CD4-positive, alpha-beta memory T cell (primary cell): ENCODE data around the gene ECSIT. TPM values are rescaled to one million over a fixed set of nuclear protein-coding genes. Genes with fewer than 3 reads are reported as not detected.
"Not testable (repeated sequence)": the region's sequence is repeated elsewhere in the genome, so short reads cannot be mapped to it uniquely, and the experiment has no call there.

ENCODE experiments used
- CTCF ChIA-PET: fragments of 350-600 bp; sonication (Branson Sonifier 250); formaldehyde crosslinking; loops from one replicate; lab custom pipeline; 2021; ENCODE audit warnings: inconsistent platforms; ENCODE audit not compliant: partially characterized antibody; lab: Charles Lee
- POLR2A ChIA-PET: fragments of 350-600 bp; sonication (Branson Sonifier 250); formaldehyde crosslinking; loops from one replicate; lab custom pipeline; 2021; ENCODE audit not compliant: partially characterized antibody; lab: Charles Lee
- DNase-seq, 5 donors: peaks; one replicate each; pipeline versions ENCODE4 v3.0.0 to v3.0.0-alpha.2; 2020 to 2022; ENCODE audit warnings: mixed read lengths in 1 of 5
- H3K27ac ChIP-seq: one replicate; pipeline ENCODE4 v1.7.0; 2013; ENCODE audit warnings: low read depth, low read length
- H3K27me3 ChIP-seq: 2 replicates; pipeline ENCODE4 v1.7.0; 2013; ENCODE audit warnings: mild to moderate bottlenecking, low read length, moderate library complexity; ENCODE audit not compliant: insufficient read depth
- H3K36me3 ChIP-seq: 2 replicates; pipeline ENCODE4 v1.7.0; 2013; ENCODE audit warnings: mild to moderate bottlenecking, low read length, moderate library complexity; ENCODE audit not compliant: insufficient read depth
- H3K4me1 ChIP-seq: 2 replicates; pipeline ENCODE4 v1.7.0; 2013; ENCODE audit warnings: mild to moderate bottlenecking, low read length, moderate library complexity; ENCODE audit not compliant: insufficient read depth
- H3K4me3 ChIP-seq, 2 donors: one replicate each; pipeline ENCODE4 v1.7.0; 2013; ENCODE audit warnings: low read length in 2 of 2, mild to moderate bottlenecking in 1 of 2
- H3K9me3 ChIP-seq, 2 donors: one replicate each; pipeline ENCODE4 v1.7.0; 2013; ENCODE audit warnings: low read length in 2 of 2, control low read depth in 1 of 2; ENCODE audit not compliant: control insufficient read depth in 1 of 2
- H3K27ac Mint-ChIP-seq, 7 donors: one replicate each; pipeline ENCODE4 v1.8.0; 2020 to 2021; ENCODE audit warnings: mixed read lengths in 7 of 7, mild to moderate bottlenecking in 6 of 7, inconsistent platforms in 3 of 7, moderate library complexity in 3 of 7
- H3K27me3 Mint-ChIP-seq, 2 donors: one replicate each; pipeline ENCODE4 v1.8.0; 2020 to 2021; ENCODE audit warnings: mixed read lengths in 2 of 2
- H3K36me3 Mint-ChIP-seq, 2 donors: one replicate each; pipeline ENCODE4 v1.8.0; 2020 to 2021; ENCODE audit warnings: mixed read lengths in 2 of 2, inconsistent platforms in 1 of 2, mild to moderate bottlenecking in 1 of 2
- H3K4me1 Mint-ChIP-seq, 4 donors: one replicate each; pipeline ENCODE4 v1.8.0; 2020 to 2021; ENCODE audit warnings: mixed read lengths in 4 of 4, mild to moderate bottlenecking in 1 of 4
- H3K4me3 Mint-ChIP-seq, 8 donors: one replicate each; pipeline ENCODE4 v1.8.0; 2020 to 2021; ENCODE audit warnings: mixed read lengths in 8 of 8, mild to moderate bottlenecking in 7 of 8, moderate library complexity in 6 of 8, inconsistent platforms in 3 of 8
- H3K9me3 Mint-ChIP-seq, 8 donors: one replicate each; pipeline ENCODE4 v1.8.0; 2020 to 2021; ENCODE audit warnings: mixed read lengths in 8 of 8, mild to moderate bottlenecking in 5 of 8, inconsistent platforms in 3 of 8, moderate library complexity in 1 of 8
- intact Hi-C: fragments of 100-400 bp; cut with micrococcal nuclease; formaldehyde crosslinking; loops from one replicate; pipeline ENCODE4 v1.15.1; 2023
- polyA plus RNA-seq, 2 donors: library from polyadenylated mRNA; unstranded; fragments of 300-500 nt; fragmentation: Illumina TruSeq; gene quantifications; one replicate each; pipeline ENCODE4 v1.2.3, GENCODE V29; 2021
- total RNA-seq, 2 experiments: library from RNA; stranded (reverse); gene quantifications; one replicate each; pipeline ENCODE4 v1.2.3, GENCODE V29; 2021

ECSIT gene
- total and polyA plus RNA-seq, 4 experiments from 2014 or later: 27.3 to 46.2 (median 37.3) TPM

DNA sequence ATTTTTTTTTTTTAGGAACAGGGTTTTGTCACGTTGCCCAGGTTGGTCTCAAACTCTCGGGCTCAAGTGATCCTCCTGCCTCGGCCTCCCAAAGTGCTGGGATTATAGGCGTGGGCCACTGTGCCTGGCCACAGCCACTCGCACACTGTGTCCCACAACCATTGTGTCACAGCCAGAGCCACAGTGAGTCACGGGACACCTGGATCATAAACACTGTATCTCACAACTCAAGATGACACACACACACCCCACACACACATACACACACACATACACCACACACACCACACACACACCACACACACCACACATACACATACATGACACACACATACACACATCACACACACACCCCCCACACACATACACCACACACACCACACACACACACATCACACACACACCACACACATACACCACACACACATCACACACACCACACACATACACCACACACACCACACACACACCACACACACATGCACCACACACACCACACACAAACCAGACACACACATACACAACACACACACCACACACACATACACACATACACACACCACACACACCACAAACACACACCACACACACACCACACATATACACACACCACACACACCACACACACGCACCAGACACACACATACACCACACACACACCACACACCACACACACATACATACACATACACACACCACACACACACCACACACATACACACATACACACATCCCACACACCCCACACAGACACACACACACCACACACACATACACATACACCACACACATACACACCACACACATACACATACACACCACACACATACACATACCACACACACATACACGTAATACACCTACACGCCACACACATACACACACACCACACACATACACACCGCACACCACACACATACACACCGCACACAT lies 64.3 kb downstream of the ECSIT start:
- H3K4me3 ChIP-seq: no peak overlapping the region
- H3K27me3 ChIP-seq: no peaks in the 10 kb centered on the region
- H3K27me3 Mint-ChIP-seq: peaks cover 11 to 12% of the 10 kb centered on the region in 2 donors
- no peak overlapping the region for H3K27ac ChIP-seq
- intact Hi-C loops: no loop called here
- H3K4me1 ChIP-seq: no peaks in the 10 kb centered on the region
- H3K36me3 ChIP-seq: no peaks in the 10 kb centered on the region
- CTCF ChIA-PET: no interaction called here
- H3K9me3 ChIP-seq: no peaks in the 10 kb centered on the region
- H3K36me3 Mint-ChIP-seq: no peaks in the 10 kb centered on the region
- H3K4me1 Mint-ChIP-seq: peaks cover 0 to 4% (median 2%) of the 10 kb centered on the region in 4 donors
- H3K27ac Mint-ChIP-seq: no peak overlapping the region
- no peaks in the 10 kb centered on the region for H3K9me3 Mint-ChIP-seq
- no peak overlapping the region for H3K4me3 Mint-ChIP-seq
- no peak for DNase-seq
- POLR2A ChIA-PET: no interaction called here

DNA sequence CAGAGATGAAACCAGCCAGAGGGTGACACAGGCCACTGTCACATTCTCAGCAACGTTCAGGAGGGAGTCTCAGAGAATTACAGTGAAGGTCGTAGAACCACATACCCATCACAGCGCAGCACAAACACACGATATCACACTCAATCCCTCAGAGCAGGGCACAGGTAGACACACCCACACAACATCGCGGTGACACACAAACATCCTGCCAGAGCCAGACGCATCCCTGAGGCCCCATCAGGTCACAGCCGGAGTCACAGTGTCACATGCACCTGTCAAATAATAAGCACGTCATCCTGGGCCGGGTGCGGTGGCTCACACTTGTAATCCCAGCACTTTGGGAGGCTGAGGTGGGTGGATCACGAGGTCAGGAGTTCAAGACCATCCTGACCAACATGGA lies 65.5 kb downstream of the ECSIT start:
- Mint-ChIP-seq H3K4me1 (peaks cover 0 to 4% (median 2%) of the 10 kb centered on the region in 4 donors), H3K27ac (peak overlapping the region in 1 of 7 donors; percentile 79), H3K36me3 (no peaks in the 10 kb centered on the region), H3K27me3 (peaks cover 10 to 12% of the 10 kb centered on the region in 2 donors), H3K9me3 (no peaks in the 10 kb centered on the region), H3K4me3 (no peak overlapping the region)
- no peaks in the 10 kb centered on the region for H3K27me3 ChIP-seq
- peak in 4 of 5 donors; percentile 19 to 53 (median 44) for DNase-seq
- no peak overlapping the region for H3K4me3 ChIP-seq
- CTCF ChIA-PET: no interaction called here
- POLR2A ChIA-PET: no interaction called here
- no peaks in the 10 kb centered on the region for H3K36me3 ChIP-seq
- no peak overlapping the region for H3K27ac ChIP-seq
- intact Hi-C loops: no loop called here
- no peaks in the 10 kb centered on the region for H3K4me1 ChIP-seq
- H3K9me3 ChIP-seq: no peaks in the 10 kb centered on the region

DNA sequence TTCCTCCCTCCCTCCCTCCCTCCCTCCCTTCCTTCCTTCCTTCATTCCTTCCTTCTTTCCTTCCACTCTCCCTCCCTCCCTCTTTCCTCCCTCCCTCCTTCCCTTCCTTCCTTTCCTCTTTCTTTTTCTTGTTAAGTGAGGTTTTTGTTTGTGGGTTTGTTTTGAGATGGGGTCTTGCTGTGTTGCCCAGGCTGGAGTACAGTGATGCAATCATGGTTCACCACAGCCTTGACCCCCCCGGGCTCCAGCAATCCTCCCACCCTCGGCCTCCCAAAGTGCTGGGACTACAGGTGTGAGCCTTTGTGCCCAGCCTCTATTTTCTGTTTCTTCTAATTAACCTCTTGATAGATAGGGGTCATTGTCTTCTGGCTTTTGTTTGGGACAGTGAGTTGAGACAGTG lies 67.5 kb downstream of the ECSIT start:
- no peaks in the 10 kb centered on the region for H3K4me1 ChIP-seq

DNA sequence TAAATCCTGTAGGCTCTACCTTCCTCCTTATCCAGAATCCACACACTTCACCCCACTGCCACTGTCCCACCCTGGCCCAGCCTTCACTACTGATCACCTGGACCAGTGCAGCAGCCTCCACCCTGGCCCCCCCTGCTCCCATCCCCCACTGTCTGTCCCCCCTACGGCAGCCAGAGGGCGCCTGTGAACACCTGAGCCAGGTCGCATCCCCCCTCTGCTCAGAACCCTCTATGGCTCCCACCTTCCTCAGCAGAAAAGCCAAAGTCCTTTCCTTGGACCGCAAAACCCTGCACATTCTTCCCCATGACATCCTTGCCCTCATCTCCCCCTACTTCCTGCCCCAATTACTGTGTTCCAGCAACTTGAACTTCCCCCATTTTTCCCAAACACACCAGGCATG lies 68.7 kb downstream of the ECSIT start:
- Mint-ChIP-seq H3K4me1 (peaks cover 0 to 4% (median 2%) of the 10 kb centered on the region in 4 donors), H3K36me3 (no peaks in the 10 kb centered on the region), H3K4me3 (no peak overlapping the region), H3K9me3 (no peaks in the 10 kb centered on the region), H3K27me3 (peaks cover 9 to 13% of the 10 kb centered on the region in 2 donors), H3K27ac (no peak overlapping the region)
- H3K4me1 ChIP-seq: no peaks in the 10 kb centered on the region
- intact Hi-C loops: no loop called here
- CTCF ChIA-PET: interaction anchor here (1.3 kb wide), 1 partner anchor 23 kb away, joined by 4 read pairs; no protein-coding TSS in a partner anchor
- POLR2A ChIA-PET: no interaction called here
- no peaks in the 10 kb centered on the region for H3K27me3 ChIP-seq
- H3K4me3 ChIP-seq: no peak overlapping the region
- DNase-seq: no peak
- no peaks in the 10 kb centered on the region for H3K9me3 ChIP-seq
- H3K36me3 ChIP-seq: no peaks in the 10 kb centered on the region
- no peak overlapping the region for H3K27ac ChIP-seq

More for the DNA sequence above, 67.5 kb downstream of the ECSIT start:
- H3K27me3 ChIP-seq: no peaks in the 10 kb centered on the region
- H3K27ac ChIP-seq: no peak overlapping the region
- DNase-seq: no peak
- Mint-ChIP-seq H3K27ac (no peak overlapping the region), H3K36me3 (no peaks in the 10 kb centered on the region), H3K4me1 (peaks cover 0 to 4% (median 2%) of the 10 kb centered on the region in 4 donors), H3K27me3 (peaks cover 10 to 13% of the 10 kb centered on the region in 2 donors), H3K4me3 (no peak overlapping the region), H3K9me3 (no peaks in the 10 kb centered on the region)
- no peaks in the 10 kb centered on the region for H3K9me3 ChIP-seq
- intact Hi-C loops: no loop called here
- no peak overlapping the region for H3K4me3 ChIP-seq
- no peaks in the 10 kb centered on the region for H3K36me3 ChIP-seq
- ChIA-PET CTCF (interaction anchor here (0.6 to 0.7 kb wide), 2 partner anchors 21 to 157 kb away, joined by 3 read pairs; no protein-coding TSS in a partner anchor), POLR2A (no interaction called here)

DNA sequence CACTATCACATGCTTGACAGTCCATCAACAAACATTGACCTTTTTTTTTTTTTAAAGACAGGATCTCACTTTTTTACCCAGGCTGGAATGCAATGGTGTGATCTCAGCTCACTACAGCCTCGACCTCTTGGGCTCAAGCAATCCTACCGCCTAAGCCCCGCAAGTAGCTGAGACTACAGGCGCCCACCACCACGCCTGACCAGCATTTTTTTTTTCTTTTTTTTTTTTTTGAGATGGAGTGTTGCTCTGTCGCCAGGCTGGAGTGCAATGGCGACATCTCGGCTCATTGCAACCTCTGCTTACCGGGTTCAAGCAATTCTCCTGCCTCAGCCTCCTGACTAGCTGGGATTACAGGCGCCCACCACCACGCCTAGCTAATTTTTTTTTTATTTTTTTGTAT lies 70.0 kb downstream of the ECSIT start:
- H3K27ac Mint-ChIP-seq, H3K9me3 Mint-ChIP-seq, H3K4me1 ChIP-seq, H3K27ac ChIP-seq, intact Hi-C loops, H3K36me3 Mint-ChIP-seq, H3K4me3 Mint-ChIP-seq, H3K9me3 ChIP-seq, DNase-seq, H3K4me3 ChIP-seq, H3K4me1 Mint-ChIP-seq, H3K27me3 ChIP-seq, H3K36me3 ChIP-seq: not testable (repeated sequence)
- ChIA-PET CTCF (interaction anchor here (1.3 kb wide), 1 partner anchor 24 kb away, joined by 4 read pairs; no protein-coding TSS in a partner anchor), POLR2A (interaction anchor here (0.6 kb wide), 1 partner anchor 10 kb away, joined by 3 read pairs; no protein-coding TSS in a partner anchor)
- peaks cover 9 to 13% of the 10 kb centered on the region in 2 donors for H3K27me3 Mint-ChIP-seq

DNA sequence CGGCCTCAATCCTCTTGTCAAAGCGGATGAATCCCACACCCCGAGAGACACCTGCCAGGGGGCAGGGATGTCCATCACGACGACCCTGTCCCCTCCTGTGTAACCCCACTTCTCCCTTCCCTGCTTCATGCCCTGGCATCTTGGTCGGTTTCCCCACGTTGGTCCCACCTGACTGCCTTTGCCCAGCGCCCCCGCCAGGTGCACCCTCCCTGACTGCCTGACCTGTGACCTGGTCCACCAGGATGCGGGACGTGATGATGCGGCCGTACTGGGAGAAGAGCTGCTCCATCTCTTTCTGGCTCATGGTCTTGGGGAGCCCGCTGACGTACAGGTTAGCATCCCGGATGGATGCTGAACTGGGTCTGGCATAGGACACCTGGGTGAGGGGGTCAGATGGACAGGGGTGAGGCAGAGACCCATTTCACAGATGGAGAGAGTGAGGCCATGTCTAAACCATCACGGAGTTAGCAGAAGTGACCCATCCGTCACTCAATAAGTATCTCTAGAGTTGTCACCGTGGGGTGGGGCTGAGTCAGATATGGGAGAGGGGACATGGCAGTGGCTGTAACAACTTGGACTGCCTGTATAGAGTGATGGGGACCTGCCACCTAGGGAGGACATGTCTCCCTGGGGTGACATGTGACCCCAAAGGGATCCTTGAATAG lies 70.6 kb downstream of the ECSIT start:
- Histone ChIP-seq H3K9me3 (no peaks in the 10 kb centered on the region), H3K4me1 (no peaks in the 10 kb centered on the region), H3K4me3 (no peak overlapping the region), H3K36me3 (no peaks in the 10 kb centered on the region), H3K27ac (no peak overlapping the region), H3K27me3 (no peaks in the 10 kb centered on the region)
- DNase-seq: no peak
- POLR2A ChIA-PET: interaction anchor here (0.6 kb wide), 1 partner anchor 10 kb away, joined by 3 read pairs; no protein-coding TSS in a partner anchor
- H3K27ac Mint-ChIP-seq: peak overlapping the region in 2 of 7 donors; percentile 21 to 57
- peaks cover 9 to 13% of the 10 kb centered on the region in 2 donors for H3K27me3 Mint-ChIP-seq
- H3K9me3 Mint-ChIP-seq: no peaks in the 10 kb centered on the region
- intact Hi-C loops: no loop called here
- H3K4me1 Mint-ChIP-seq: peaks cover 0 to 4% (median 1%) of the 10 kb centered on the region in 4 donors
- no peaks in the 10 kb centered on the region for H3K36me3 Mint-ChIP-seq
- H3K4me3 Mint-ChIP-seq: no peak overlapping the region
- CTCF ChIA-PET: no interaction called here

DNA sequence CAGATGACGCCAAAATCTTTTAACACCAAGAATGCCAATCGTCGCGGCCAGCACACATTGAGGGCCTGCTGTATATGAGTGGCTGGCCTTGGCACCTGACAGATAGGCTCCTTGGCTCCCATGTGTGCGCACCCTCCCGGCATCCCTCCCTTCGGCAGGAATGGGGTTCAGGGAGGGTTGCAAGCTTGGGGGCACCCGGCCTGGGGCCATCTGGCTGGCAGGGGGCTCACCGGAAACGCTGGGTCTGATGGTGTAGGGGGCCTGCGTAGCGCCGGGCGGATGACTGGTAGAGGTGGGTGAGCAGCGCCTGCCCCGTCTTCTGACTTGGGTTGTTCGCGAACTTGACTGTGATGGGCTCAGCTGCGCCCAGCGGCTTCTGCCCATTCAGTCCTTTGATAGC lies 71.1 kb downstream of the ECSIT start:
- intact Hi-C loops: no loop called here
- H3K4me1 ChIP-seq: no peaks in the 10 kb centered on the region
- no peaks in the 10 kb centered on the region for H3K36me3 Mint-ChIP-seq
- H3K36me3 ChIP-seq: no peaks in the 10 kb centered on the region
- DNase-seq: no peak
- H3K27ac ChIP-seq: no peak overlapping the region
- POLR2A ChIA-PET: no interaction called here
- CTCF ChIA-PET: no interaction called here
- no peak overlapping the region for H3K27ac Mint-ChIP-seq
- no peaks in the 10 kb centered on the region for H3K27me3 ChIP-seq
- no peaks in the 10 kb centered on the region for H3K9me3 ChIP-seq
- H3K4me1 Mint-ChIP-seq: no peaks in the 10 kb centered on the region
- H3K4me3 ChIP-seq: no peak overlapping the region
- H3K27me3 Mint-ChIP-seq: peaks cover 9 to 13% of the 10 kb centered on the region in 2 donors
- no peaks in the 10 kb centered on the region for H3K9me3 Mint-ChIP-seq
- H3K4me3 Mint-ChIP-seq: no peak overlapping the region
